AG09309 (cell line): ENCODE data around the gene PCDHGA3.
"Not testable (repeated sequence)": the region's sequence is repeated elsewhere in the genome, so short reads cannot be mapped to it uniquely, and the experiment has no call there.

Source experiments
- DNase-seq: peaks from one replicate; pipeline ENCODE4 v3.0.0-alpha.2; 2010; ENCODE audit warnings: low read depth
- H3K4me3 ChIP-seq: 2 replicates; pipeline ENCODE4 v1.5.1; 2011; ENCODE audit warnings: mild to moderate bottlenecking, low read depth, low read length, moderate library complexity; ENCODE audit not compliant: control insufficient read depth
- TF ChIP-seq, protein P1 (sequence below): IDR thresholded peaks from 2 replicates; pipeline ENCODE4 v1.5.1; 2011; ENCODE audit warnings: mild to moderate bottlenecking, low read depth, low read length, inconsistent platforms; ENCODE audit not compliant: insufficient read depth, control insufficient read depth; ENCODE audit errors: missing control alignments

Gene PCDHGA3

DNA sequence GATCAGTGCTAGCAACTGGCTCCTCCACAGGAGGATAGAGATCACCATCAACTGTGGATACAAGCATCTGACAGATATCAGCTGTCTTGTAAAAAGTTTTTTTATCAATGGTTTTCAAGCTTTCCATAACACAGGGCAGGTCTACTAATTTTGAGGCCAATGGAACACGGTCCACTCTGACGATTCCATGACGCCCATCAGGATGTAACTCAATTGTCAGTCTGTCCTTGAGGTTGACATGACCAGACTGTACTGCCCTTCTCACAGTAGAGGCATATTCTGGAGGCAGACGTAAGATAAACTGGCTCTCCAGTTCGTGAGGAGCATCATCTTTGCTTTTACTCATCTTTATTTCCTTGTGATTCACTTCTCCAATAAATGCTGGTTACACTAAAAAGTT, 23.9 kb upstream of the PCDHGA3 start:
- TF ChIP-seq, protein P1, sequence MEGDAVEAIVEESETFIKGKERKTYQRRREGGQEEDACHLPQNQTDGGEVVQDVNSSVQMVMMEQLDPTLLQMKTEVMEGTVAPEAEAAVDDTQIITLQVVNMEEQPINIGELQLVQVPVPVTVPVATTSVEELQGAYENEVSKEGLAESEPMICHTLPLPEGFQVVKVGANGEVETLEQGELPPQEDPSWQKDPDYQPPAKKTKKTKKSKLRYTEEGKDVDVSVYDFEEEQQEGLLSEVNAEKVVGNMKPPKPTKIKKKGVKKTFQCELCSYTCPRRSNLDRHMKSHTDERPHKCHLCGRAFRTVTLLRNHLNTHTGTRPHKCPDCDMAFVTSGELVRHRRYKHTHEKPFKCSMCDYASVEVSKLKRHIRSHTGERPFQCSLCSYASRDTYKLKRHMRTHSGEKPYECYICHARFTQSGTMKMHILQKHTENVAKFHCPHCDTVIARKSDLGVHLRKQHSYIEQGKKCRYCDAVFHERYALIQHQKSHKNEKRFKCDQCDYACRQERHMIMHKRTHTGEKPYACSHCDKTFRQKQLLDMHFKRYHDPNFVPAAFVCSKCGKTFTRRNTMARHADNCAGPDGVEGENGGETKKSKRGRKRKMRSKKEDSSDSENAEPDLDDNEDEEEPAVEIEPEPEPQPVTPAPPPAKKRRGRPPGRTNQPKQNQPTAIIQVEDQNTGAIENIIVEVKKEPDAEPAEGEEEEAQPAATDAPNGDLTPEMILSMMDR, result no peak
- peak overlapping the region; percentile 78 for H3K4me3 ChIP-seq
- DNase-seq, result no peak

GRCh38 chr5:141320225-141321169, 23.1 kb upstream of the PCDHGA3 start, which contains the start of gene TAF7:
Gene TAF7 (minus strand): TSS chr5:141320784. CDS start chr5:141320044, 740 bp downstream.
- peak; percentile 77 for DNase-seq
- TF ChIP-seq, protein P1, result peak; percentile 82
- peak within 1 kb of the TSS; percentile 78 for H3K4me3 ChIP-seq

GRCh38 chr5:141322261-141322660, 21.4 kb upstream of the PCDHGA3 start:
- TF ChIP-seq, protein P1, result no peak
- DNase-seq, result no peak
- H3K4me3 ChIP-seq, result no peak overlapping the region

DNA sequence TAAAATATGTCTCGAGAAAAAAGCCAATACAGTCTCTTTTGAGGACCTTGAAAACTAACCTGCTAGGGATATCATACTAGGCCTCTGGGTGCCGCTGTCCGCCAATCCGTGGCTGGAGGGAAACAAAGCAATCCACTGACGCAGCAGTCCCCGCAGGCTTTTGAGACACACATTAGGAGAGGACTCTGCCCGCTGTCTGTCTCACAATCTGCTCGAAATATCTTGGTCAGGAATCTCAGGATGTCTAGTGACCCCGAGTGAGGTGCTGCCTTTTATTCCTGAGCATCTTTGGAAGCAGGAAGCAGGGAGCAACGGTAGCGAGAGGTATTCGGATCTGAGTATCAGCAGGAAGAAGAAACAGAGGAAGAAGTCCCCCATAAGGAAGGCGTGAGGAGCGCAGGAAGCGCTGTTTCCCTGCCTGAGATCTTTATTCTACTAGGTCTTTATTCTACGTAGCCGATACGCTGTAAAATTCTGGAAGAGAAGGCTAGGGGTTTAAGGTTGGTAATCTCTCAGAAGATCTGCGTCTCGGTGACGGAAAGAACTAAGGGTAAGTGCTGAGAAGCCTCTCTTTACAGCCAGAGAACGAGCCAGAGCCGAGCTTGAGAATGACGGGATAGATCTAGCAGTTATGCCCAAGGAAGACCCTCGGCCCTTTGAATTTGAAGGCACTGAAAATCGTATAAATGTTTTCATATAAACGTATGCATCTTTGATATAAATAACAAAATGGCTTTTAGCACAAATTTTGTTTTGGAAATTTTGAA, 17.4 kb upstream of the PCDHGA3 start:
- peak; percentile 39 for DNase-seq
- TF ChIP-seq, protein P1, result peak; percentile 85
- H3K4me3 ChIP-seq, result peak overlapping the region; percentile 43

GRCh38 chr5:141328231-141328630, 15.4 kb upstream of the PCDHGA3 start:
- TF ChIP-seq, protein P1, result no peak
- H3K4me3 ChIP-seq, result no peak overlapping the region
- no peak for DNase-seq

DNA sequence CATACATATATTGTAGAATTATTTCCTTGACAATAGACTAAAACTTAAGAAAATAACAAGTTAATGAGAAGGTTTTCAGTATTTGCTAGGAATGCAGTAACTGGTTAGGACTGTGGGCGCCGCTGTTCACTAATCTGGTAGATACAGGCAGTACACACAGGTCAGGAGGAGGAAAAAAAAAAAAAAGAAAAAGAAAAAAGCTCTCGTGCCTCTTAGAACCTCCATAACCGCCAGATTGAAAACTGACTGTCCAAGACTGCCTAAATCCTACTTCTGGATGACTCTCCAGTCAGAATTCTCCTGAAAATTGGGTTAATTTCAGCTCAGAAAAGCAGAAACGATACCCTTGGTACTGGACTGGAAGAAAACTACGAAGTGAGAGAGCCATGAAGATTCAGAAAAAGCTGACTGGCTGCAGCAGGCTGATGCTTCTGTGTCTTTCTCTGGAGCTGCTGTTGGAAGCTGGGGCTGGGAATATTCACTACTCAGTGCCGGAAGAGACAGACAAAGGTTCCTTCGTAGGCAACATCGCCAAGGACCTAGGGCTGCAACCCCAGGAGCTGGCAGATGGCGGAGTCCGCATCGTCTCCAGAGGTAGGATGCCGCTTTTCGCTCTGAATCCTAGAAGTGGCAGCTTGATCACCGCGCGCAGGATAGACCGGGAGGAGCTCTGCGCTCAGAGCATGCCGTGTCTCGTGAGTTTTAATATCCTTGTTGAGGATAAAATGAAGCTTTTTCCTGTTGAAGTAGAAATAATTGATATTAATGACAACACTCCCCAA, 13.1 kb upstream of the PCDHGA3 start, which contains the start of gene PCDHGA1:
Gene PCDHGA1, plus strand, starts transcription at position 216 of the 782 bp plus-strand sequence.
- TF ChIP-seq, protein P1, result peak; percentile 74
- peak; percentile 46 for DNase-seq
- H3K4me3 ChIP-seq, result peak within 1 kb of the TSS; percentile 45

DNA sequence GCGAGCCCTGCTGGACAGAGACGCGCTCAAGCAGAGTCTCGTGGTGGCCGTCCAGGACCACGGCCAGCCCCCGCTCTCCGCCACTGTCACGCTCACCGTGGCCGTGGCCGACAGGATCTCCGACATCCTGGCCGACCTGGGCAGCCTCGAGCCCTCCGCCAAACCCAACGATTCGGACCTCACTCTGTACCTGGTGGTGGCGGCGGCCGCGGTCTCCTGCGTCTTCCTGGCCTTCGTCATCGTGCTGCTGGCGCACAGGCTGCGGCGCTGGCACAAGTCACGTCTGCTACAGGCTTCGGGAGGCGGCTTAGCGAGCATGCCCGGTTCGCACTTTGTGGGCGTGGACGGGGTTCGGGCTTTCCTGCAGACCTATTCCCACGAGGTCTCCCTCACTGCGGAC, 11.1 kb upstream of the PCDHGA3 start:
- H3K4me3 ChIP-seq, DNase-seq: not testable (repeated sequence)
